Mesothelial cell of epicardium (in vitro differentiated cells): ENCODE results near the gene POM121L2. TPM values are rescaled to one million over a fixed set of nuclear protein-coding genes. Genes with fewer than 3 reads are reported as not detected.

Experiments
- DNase-seq, 2 experiments: peaks; one replicate each; pipeline ENCODE4 v3.0.0; 2021; ENCODE audit warnings: low spot score in 2 of 2; ENCODE audit not compliant: unreplicated experiment in 2 of 2
- H3K27ac Mint-ChIP-seq: 2 replicates; pipeline ENCODE4 v1.8.0; 2021; ENCODE audit warnings: mixed read lengths
- H3K27me3 Mint-ChIP-seq: 2 replicates; pipeline ENCODE4 v1.8.0; 2021; ENCODE audit warnings: low read depth, mixed read lengths
- H3K36me3 Mint-ChIP-seq: 2 replicates; pipeline ENCODE4 v1.8.0; 2021; ENCODE audit warnings: mixed read lengths
- H3K4me1 Mint-ChIP-seq: 2 replicates; pipeline ENCODE4 v1.8.0; 2021; ENCODE audit warnings: mixed read lengths
- H3K4me3 Mint-ChIP-seq: 2 replicates; pipeline ENCODE4 v1.8.0; 2021; ENCODE audit warnings: mild to moderate bottlenecking, moderate library complexity, mixed read lengths
- H3K9me3 Mint-ChIP-seq: 2 replicates; pipeline ENCODE4 v1.8.0; 2021; ENCODE audit warnings: mixed read lengths
- CTCF ChIP-seq: fragments of 200-600 bp; sonication (generic); IDR thresholded peaks from one replicate; pipeline ENCODE4 v1.5.0; 2021; ENCODE audit warnings: antibody characterized with exemption; ENCODE audit not compliant: unreplicated experiment
- total RNA-seq: library from RNA; stranded (reverse); gene quantifications from 3 replicates; pipeline ENCODE4 v1.2.1, GENCODE V29; 2021

The POM121L2 gene
- total RNA-seq, result 0.07 TPM in 1 of 3 replicates, not detected in the others

- H3K36me3 Mint-ChIP-seq, result no peaks in the 10 kb centered on the region
- DNase-seq, result peak; percentile 40 to 76
- peaks cover 5% of the 10 kb centered on the region for H3K9me3 Mint-ChIP-seq
- H3K4me1 Mint-ChIP-seq, result no peaks in the 10 kb centered on the region
- peak within 1 kb of the TSS; percentile 81 for H3K4me3 Mint-ChIP-seq
- H3K27ac Mint-ChIP-seq, result no peak within 1 kb of the TSS
- TF ChIP-seq CTCF, result peak; percentile 72
- H3K27me3 Mint-ChIP-seq, result peaks cover 62% of the 10 kb centered on the region
Observed at GRCh38 chr6:27312146-27312949, at the start of gene POM121L2. POM121L2 (minus strand) TSS chr6:27312273; CDS start chr6:27312170, 103 bp downstream.

- TF ChIP-seq CTCF, result no peak
- DNase-seq, result no peak
- Mint-ChIP-seq H3K27ac (no peak overlapping the region), H3K36me3 (peaks cover 60% of the 10 kb centered on the region), H3K27me3 (no peaks in the 10 kb centered on the region), H3K4me1 (no peaks in the 10 kb centered on the region), H3K4me3 (no peak overlapping the region), H3K9me3 (peaks cover 72% of the 10 kb centered on the region)
Observed at GRCh38 chr6:27359231-27359630, 47.2 kb upstream of the POM121L2 start.

GRCh38 chr6:27358786-27359185, 46.7 kb upstream of the POM121L2 start:
- no peak for DNase-seq

GRCh38 chr6:27352850-27353249, 40.8 kb upstream of the POM121L2 start:
- peaks cover 67% of the 10 kb centered on the region for H3K9me3 Mint-ChIP-seq
- no peak for DNase-seq
- peaks cover 19% of the 10 kb centered on the region for H3K36me3 Mint-ChIP-seq
- no peak overlapping the region for H3K4me3 Mint-ChIP-seq
- no peak overlapping the region for H3K27ac Mint-ChIP-seq
- H3K27me3 Mint-ChIP-seq, result no peaks in the 10 kb centered on the region
- H3K4me1 Mint-ChIP-seq, result no peaks in the 10 kb centered on the region
- no peak for TF ChIP-seq CTCF

More at GRCh38 chr6:27358786-27359185, 46.7 kb upstream of the POM121L2 start:
- Mint-ChIP-seq H3K4me3 (no peak overlapping the region), H3K4me1 (no peaks in the 10 kb centered on the region), H3K27ac (no peak overlapping the region), H3K36me3 (peaks cover 63% of the 10 kb centered on the region), H3K27me3 (no peaks in the 10 kb centered on the region), H3K9me3 (peaks cover 77% of the 10 kb centered on the region)
- TF ChIP-seq CTCF, result no peak

- Mint-ChIP-seq H3K27me3 (peaks cover 7% of the 10 kb centered on the region), H3K4me1 (peaks cover 8% of the 10 kb centered on the region), H3K9me3 (no peaks in the 10 kb centered on the region), H3K36me3 (no peaks in the 10 kb centered on the region), H3K27ac (no peak overlapping the region), H3K4me3 (peak overlapping the region; percentile 36)
- no peak for TF ChIP-seq CTCF
- DNase-seq, result no peak
Observed at GRCh38 chr6:27334141-27334540, 22.1 kb upstream of the POM121L2 start.
